GM12875 (cell line): ENCODE measurements around the gene DRD2.

Experiments used
- H3K4me3 ChIP-seq: one replicate; pipeline ENCODE4 v1.5.1; 2011; ENCODE audit warnings: low read depth, low read length, control low read depth
- TF ChIP-seq, protein P1 (sequence below): IDR thresholded peaks from 2 replicates; pipeline ENCODE4 v1.5.1; 2011; ENCODE audit warnings: low read depth, mild to moderate bottlenecking, control low read depth, inconsistent platforms, low read length, moderate library complexity, borderline replicate concordance; ENCODE audit not compliant: insufficient read depth

The DRD2 gene

DNA sequence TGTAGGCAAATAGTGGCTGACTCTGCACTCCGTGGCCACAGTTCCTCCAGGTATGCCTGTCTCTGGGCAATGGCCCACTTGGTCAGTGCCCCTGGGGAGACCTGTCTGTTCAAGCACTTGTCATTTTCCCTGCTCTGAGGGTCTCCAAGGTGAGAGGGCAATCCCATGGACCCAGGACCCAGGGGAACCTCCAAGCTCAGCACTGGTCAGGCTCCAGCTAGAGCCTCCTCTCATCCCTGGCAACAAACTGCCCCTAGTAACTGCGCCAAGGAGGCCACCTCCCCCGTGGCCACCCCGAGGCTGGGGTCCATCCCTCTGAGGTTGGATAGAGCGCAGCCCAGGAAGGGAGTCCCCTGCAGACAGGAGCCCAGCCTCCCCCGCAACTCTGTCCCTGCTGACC lies 88.3 kb downstream of the DRD2 start:
- no peak overlapping the region for H3K4me3 ChIP-seq
- TF ChIP-seq, protein P1, sequence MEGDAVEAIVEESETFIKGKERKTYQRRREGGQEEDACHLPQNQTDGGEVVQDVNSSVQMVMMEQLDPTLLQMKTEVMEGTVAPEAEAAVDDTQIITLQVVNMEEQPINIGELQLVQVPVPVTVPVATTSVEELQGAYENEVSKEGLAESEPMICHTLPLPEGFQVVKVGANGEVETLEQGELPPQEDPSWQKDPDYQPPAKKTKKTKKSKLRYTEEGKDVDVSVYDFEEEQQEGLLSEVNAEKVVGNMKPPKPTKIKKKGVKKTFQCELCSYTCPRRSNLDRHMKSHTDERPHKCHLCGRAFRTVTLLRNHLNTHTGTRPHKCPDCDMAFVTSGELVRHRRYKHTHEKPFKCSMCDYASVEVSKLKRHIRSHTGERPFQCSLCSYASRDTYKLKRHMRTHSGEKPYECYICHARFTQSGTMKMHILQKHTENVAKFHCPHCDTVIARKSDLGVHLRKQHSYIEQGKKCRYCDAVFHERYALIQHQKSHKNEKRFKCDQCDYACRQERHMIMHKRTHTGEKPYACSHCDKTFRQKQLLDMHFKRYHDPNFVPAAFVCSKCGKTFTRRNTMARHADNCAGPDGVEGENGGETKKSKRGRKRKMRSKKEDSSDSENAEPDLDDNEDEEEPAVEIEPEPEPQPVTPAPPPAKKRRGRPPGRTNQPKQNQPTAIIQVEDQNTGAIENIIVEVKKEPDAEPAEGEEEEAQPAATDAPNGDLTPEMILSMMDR, result no peak

DNA sequence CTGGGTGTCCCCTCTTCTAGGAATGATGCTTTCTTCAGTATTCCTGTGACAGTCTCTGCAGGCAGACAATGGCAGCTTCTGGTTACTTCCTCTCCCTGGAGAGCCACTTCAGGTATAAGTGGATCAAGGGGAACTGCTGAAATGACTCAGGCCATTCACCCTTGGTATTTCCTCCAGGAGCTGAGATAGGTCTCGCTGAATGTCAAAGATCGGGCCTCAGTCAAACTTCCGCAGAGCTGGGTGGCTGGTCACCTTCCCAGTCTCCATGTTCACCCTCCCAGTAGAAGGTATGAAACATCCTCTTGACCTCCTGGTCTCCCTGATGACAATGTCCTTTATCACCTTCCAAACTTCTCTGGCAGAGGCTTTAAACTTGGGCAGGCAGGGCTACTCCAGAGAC lies 89.4 kb downstream of the DRD2 start:
- TF ChIP-seq, protein P1, result no peak
- no peak overlapping the region for H3K4me3 ChIP-seq

DNA sequence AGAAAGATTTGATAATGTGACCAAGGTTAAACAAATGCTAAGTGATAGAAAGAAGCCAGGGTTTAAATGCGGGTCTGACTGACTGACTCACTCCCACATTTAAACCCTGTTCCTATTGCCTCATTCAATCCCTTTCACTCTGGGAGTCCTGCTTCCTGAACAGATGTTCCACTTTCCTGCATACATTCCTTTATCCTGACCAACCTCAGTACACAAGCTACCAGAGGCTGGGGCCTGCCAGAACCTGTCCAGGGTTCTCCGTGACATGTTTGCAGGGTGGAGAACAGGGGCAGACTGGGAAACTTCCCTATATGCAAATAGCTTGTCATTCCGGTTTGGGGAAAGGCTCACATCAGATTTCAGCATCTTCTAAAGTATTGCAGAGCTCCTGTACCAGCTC lies 90.6 kb downstream of the DRD2 start:
- TF ChIP-seq, protein P1, result no peak
- no peak overlapping the region for H3K4me3 ChIP-seq

DNA sequence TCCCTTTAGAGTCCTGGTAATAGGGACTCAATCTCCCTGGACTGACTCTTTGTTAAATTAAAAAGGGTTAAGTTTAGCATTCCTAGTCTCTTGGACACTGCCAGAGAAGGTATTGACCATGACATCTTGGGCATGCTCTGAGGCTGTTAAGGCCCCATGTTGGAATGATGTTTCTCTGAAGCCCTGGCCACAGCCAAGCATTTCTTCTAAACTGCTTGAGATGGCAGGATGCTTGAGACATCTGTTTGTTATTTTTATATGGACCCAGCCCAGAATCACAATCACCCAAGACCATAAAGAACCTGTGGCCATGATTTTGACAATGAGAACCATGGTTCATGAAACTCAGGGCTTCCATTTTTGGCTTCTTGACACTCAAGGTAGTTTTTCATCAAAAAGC lies 93.1 kb downstream of the DRD2 start:
- no peak overlapping the region for H3K4me3 ChIP-seq
- TF ChIP-seq, protein P1, result no peak

DNA sequence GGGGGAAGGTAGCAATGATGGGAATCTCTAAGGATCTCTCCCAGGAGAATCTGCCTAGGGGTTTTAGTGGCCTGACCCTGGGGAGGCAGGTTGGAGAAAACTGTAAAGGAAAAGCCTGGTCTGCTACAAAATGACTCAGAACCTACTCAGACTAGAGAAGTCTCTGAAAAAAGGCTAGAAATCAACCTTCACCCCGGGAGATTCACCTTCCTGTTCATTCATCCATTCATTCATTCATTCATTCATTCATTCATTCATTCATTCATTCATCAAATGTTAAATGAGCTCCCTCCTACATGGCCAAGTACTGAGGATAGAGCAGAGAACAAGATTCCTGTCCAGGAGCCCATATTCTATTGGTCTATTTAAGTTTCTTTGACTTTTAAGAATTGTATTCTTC lies 96.5 kb downstream of the DRD2 start:
- H3K4me3 ChIP-seq, result no peak overlapping the region
- TF ChIP-seq, protein P1, result no peak

DNA sequence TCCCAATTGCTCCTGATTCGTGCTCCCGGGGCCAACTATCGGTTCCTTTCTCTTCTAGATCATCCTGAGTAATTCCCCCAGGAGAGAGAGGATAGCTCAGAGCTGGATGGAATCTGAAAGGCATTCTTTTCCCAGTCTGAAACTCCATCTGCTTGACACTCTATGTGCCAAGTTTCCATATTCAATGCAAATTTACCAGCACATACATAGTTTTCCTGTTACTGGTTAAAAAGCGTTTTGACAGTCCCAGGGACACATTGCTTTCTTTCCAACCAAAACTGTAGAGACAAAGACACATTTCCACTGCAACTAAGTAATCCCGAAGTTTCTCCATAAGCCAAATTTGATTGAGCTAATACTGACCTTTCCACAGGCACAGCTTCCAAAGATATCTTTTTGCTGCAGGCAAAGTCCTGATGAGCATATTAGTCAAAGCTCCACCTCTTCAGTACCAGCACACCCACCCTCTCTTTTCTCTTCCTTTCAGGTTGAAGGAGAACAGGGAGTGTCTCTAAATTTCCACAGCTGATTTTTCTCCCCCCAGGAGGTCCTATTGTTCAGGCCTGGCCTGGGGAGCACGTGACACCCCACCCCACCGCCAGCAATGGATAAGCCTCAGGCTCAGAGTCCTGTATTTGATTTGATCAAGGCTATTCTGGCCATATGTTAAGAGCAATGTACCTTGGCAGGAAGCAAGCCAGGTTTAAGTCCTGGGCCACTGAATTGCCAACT lies 97.4 kb downstream of the DRD2 start:
- TF ChIP-seq, protein P1, result no peak

DNA sequence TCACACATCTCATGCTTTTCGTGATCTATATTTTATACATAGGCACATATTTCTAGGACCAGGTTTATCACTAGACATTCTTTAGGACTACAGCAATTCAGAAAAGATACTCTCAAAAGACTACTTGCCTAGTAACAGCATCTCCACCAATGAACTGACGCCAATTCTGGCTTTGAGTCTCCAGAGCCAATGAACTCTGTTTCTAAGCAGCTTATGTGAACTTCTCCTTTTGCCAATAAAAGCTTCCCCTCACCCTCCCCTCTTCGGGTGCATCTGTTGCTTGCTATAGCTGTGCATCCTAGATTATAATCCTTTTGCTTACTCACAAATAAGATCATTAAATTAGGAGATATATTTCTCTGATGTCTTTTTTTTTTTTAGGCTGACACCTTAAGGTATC lies 99.0 kb downstream of the DRD2 start:
- H3K4me3 ChIP-seq, result no peak overlapping the region

More for the DNA sequence above, 97.4 kb downstream of the DRD2 start:
- H3K4me3 ChIP-seq, result no peak overlapping the region

More for the DNA sequence above, 99.0 kb downstream of the DRD2 start:
- TF ChIP-seq, protein P1, result no peak
